ENCODE results near the gene TYMP. TPM values are rescaled to one million over a fixed set of nuclear protein-coding genes. Genes with fewer than 3 reads are reported as not detected.

Gene TYMP
- total RNA-seq, 2 donors from 2014 or later, result 90.4 to 95.7 TPM

GRCh38 chr22:50517495-50518260 lies 12.1 kb downstream of the TYMP start:
- ATAC-seq (ENCODE audit: insufficient number of reproducible peaks, low FRiP score, low read depth) (no peak), DNase-seq (ENCODE audit: low spot score) (no peak)
- no peak overlapping the region for H3K4me3 ChIP-seq
- H3K27me3 ChIP-seq (replicated peaks; ENCODE audit: insufficient read depth), result no peaks in the 10 kb centered on the region
- H3K4me1 ChIP-seq (ENCODE audit: control insufficient read depth in 1 of 2, low read depth in 2 of 2), result no peaks in the 10 kb centered on the region
- TF ChIP-seq CTCF (IDR thresholded peaks at IDR 0.05), result no peak
- H3K27ac ChIP-seq, result no peak overlapping the region
- H3K36me3 ChIP-seq, result peaks cover 52% of the 10 kb centered on the region
- H3K9me3 ChIP-seq, result no peaks in the 10 kb centered on the region

GRCh38 chr22:50516891-50517290 lies 12.9 kb downstream of the TYMP start:
- no peak overlapping the region for H3K4me3 ChIP-seq
- peaks cover 47% of the 10 kb centered on the region for H3K36me3 ChIP-seq
- H3K4me1 ChIP-seq (ENCODE audit: control insufficient read depth in 1 of 2, low read depth in 2 of 2), result no peaks in the 10 kb centered on the region
- no peak overlapping the region for H3K27ac ChIP-seq
- DNase-seq (ENCODE audit: low spot score) (no peak), ATAC-seq (ENCODE audit: insufficient number of reproducible peaks, low FRiP score, low read depth) (no peak)
- H3K9me3 ChIP-seq, result no peaks in the 10 kb centered on the region
- H3K27me3 ChIP-seq (replicated peaks; ENCODE audit: insufficient read depth), result no peaks in the 10 kb centered on the region
- no peak for TF ChIP-seq CTCF (IDR thresholded peaks at IDR 0.05)

- no peak for TF ChIP-seq CTCF (IDR thresholded peaks at IDR 0.05)
- no peaks in the 10 kb centered on the region for H3K27me3 ChIP-seq (replicated peaks; ENCODE audit: insufficient read depth)
- peaks cover 39% of the 10 kb centered on the region for H3K36me3 ChIP-seq
- H3K27ac ChIP-seq, result no peak overlapping the region
- no peaks in the 10 kb centered on the region for H3K9me3 ChIP-seq
- no peak overlapping the region for H3K4me3 ChIP-seq
- no peaks in the 10 kb centered on the region for H3K4me1 ChIP-seq (ENCODE audit: control insufficient read depth in 1 of 2, low read depth in 2 of 2)
- ATAC-seq (ENCODE audit: insufficient number of reproducible peaks, low FRiP score, low read depth) (no peak), DNase-seq (ENCODE audit: low spot score) (no peak)
Measured at GRCh38 chr22:50516068-50516467, 13.7 kb downstream of the TYMP start.

- peaks cover 9 to 11% of the 10 kb centered on the region in 2 donors for H3K4me1 ChIP-seq (ENCODE audit: control insufficient read depth in 1 of 2, low read depth in 2 of 2)
- no peaks in the 10 kb centered on the region for H3K9me3 ChIP-seq
- DNase-seq (ENCODE audit: low spot score) (no peak), ATAC-seq (ENCODE audit: insufficient number of reproducible peaks, low FRiP score, low read depth) (no peak)
- peaks cover 16% of the 10 kb centered on the region for H3K36me3 ChIP-seq
- H3K27me3 ChIP-seq (replicated peaks; ENCODE audit: insufficient read depth), result no peaks in the 10 kb centered on the region
- H3K4me3 ChIP-seq, result no peak overlapping the region
- no peak overlapping the region for H3K27ac ChIP-seq
- no peak for TF ChIP-seq CTCF (IDR thresholded peaks at IDR 0.05)
Measured at GRCh38 chr22:50513175-50513574, 16.6 kb downstream of the TYMP start.

GRCh38 chr22:50508897-50509296 lies 20.9 kb downstream of the TYMP start:
- Histone ChIP-seq H3K36me3 (peaks cover 18% of the 10 kb centered on the region), H3K27me3 (replicated peaks; ENCODE audit: insufficient read depth) (no peaks in the 10 kb centered on the region), H3K27ac (peak overlapping the region; percentile 82 to 89), H3K4me1 (ENCODE audit: control insufficient read depth in 1 of 2, low read depth in 2 of 2) (peaks cover 15 to 29% of the 10 kb centered on the region in 2 donors), H3K4me3 (peak overlapping the region; percentile 92), H3K9me3 (no peaks in the 10 kb centered on the region)
- TF ChIP-seq CTCF (IDR thresholded peaks at IDR 0.05), result no peak
- no peak for DNase-seq (ENCODE audit: low spot score)
- no peak for ATAC-seq (ENCODE audit: insufficient number of reproducible peaks, low FRiP score, low read depth)

Measured in thoracic aorta (tissue), 2 donors.